GM23338 (cell line): ENCODE results near the gene BARHL2. TPM values are rescaled to one million over a fixed set of nuclear protein-coding genes. Genes with fewer than 3 reads are reported as not detected.

ENCODE experiments used
- ATAC-seq: fragments of 200-7000 bp; cut with Tn5 transposase; 3 replicates; pipeline ENCODE4 v1.9.1; 2020
- DNase-seq: peaks from one replicate; pipeline ENCODE4 v3.0.0-alpha.2; 2015; ENCODE audit warnings: low spot score
- H2AFZ ChIP-seq: fragments of 200-600 bp; sonication (generic); 2 replicates; pipeline ENCODE4 v1.8.0; 2016; ENCODE audit warnings: antibody characterized with exemption, mild to moderate bottlenecking, moderate library complexity
- H3F3A ChIP-seq: fragments of 200-600 bp; sonication (generic); replicated peaks from 2 replicates; pipeline ENCODE4 v1.8.0; 2017; ENCODE audit warnings: antibody characterized with exemption, mixed run types, low read depth
- H3K27ac ChIP-seq: fragments of 200-600 bp; sonication (generic); 2 replicates; pipeline ENCODE4 v1.6.1; 2016; ENCODE audit warnings: low read depth
- H3K27me3 ChIP-seq: fragments of 200-600 bp; sonication (generic); 2 replicates; pipeline ENCODE4 v1.8.0; 2016; ENCODE audit warnings: mild to moderate bottlenecking, mixed run types, moderate library complexity; ENCODE audit not compliant: insufficient read depth
- H3K36me3 ChIP-seq: fragments of 200-600 bp; sonication (generic); 2 replicates; pipeline ENCODE4 v1.8.0; 2016; ENCODE audit warnings: mild to moderate bottlenecking; ENCODE audit not compliant: insufficient read depth
- H3K4me1 ChIP-seq: fragments of 200-600 bp; sonication (generic); 2 replicates; pipeline ENCODE4 v1.8.0; 2016; ENCODE audit warnings: mild to moderate bottlenecking, moderate library complexity; ENCODE audit not compliant: insufficient read depth
- H3K4me2 ChIP-seq: fragments of 200-600 bp; sonication (generic); 2 replicates; pipeline ENCODE4 v1.7.1; 2017; ENCODE audit warnings: mixed run types
- H3K4me3 ChIP-seq: fragments of 200-600 bp; sonication (generic); 2 replicates; pipeline ENCODE4 v1.6.1; 2016; ENCODE audit warnings: mixed run types
- H3K79me2 ChIP-seq: fragments of 200-600 bp; sonication (generic); replicated peaks from 2 replicates; pipeline ENCODE4 v1.8.0; 2017; ENCODE audit warnings: mild to moderate bottlenecking; ENCODE audit not compliant: insufficient read depth
- H3K9me2 ChIP-seq: fragments of 200-600 bp; sonication (generic); 2 replicates; pipeline ENCODE4 v1.8.0; 2017; ENCODE audit not compliant: insufficient read depth
- H4K20me1 ChIP-seq: fragments of 200-600 bp; sonication (generic); replicated peaks from 2 replicates; pipeline ENCODE4 v1.8.0; 2017; ENCODE audit warnings: mild to moderate bottlenecking; ENCODE audit not compliant: insufficient read depth
- H3K27ac Mint-ChIP-seq: 2 replicates; pipeline ENCODE4 v1.8.0; 2020; ENCODE audit warnings: inconsistent platforms, mild to moderate bottlenecking, moderate library complexity, mixed read lengths
- H3K27me3 Mint-ChIP-seq: 3 replicates; pipeline ENCODE4 v1.8.0; 2022; ENCODE audit warnings: low read depth, mild to moderate bottlenecking, moderate library complexity, mixed read lengths, inconsistent platforms; ENCODE audit not compliant: insufficient read depth, poor library complexity
- H3K36me3 Mint-ChIP-seq: 3 replicates; pipeline ENCODE4 v1.8.0; 2021; ENCODE audit warnings: low read depth, mild to moderate bottlenecking, inconsistent platforms, moderate library complexity, mixed read lengths
- H3K4me1 Mint-ChIP-seq: 3 replicates; pipeline ENCODE4 v1.8.0; 2020; ENCODE audit warnings: mild to moderate bottlenecking, inconsistent platforms, mixed read lengths
- H3K4me3 Mint-ChIP-seq: 3 replicates; pipeline ENCODE4 v1.8.0; 2021; ENCODE audit warnings: moderate library complexity, mild to moderate bottlenecking, inconsistent platforms, mixed read lengths
- H3K9me3 Mint-ChIP-seq: 3 replicates; pipeline ENCODE4 v1.8.0; 2020; ENCODE audit warnings: moderate library complexity, mild to moderate bottlenecking, inconsistent platforms, mixed read lengths
- CTCF ChIP-seq, 2 experiments: fragments of 200-600 bp in 1 of 2; sonication (generic) in 1 of 2; conservative IDR thresholded peaks; 2 replicates each; pipeline versions ENCODE4 v1.5.1 to v1.6.1; 2016 to 2017; ENCODE audit warnings: antibody characterized with exemption in 2 of 2, low read depth in 2 of 2, mild to moderate bottlenecking in 2 of 2, moderate library complexity in 1 of 2
- ETS1 ChIP-seq: IDR thresholded peaks from 2 replicates; pipeline ENCODE4 v1.6.1; 2016; ENCODE audit warnings: antibody characterized with exemption
- EZH2 ChIP-seq: fragments of 200-600 bp; sonication (generic); IDR thresholded peaks from one replicate; pipeline ENCODE4 v1.8.0; 2017; ENCODE audit warnings: antibody characterized with exemption, mild to moderate bottlenecking, low read depth; ENCODE audit not compliant: unreplicated experiment
- EZH2phosphoT487 ChIP-seq: fragments of 200-600 bp; sonication (generic); IDR thresholded peaks from one replicate; pipeline ENCODE4 v1.8.1; 2018; ENCODE audit warnings: antibody characterized with exemption; ENCODE audit not compliant: unreplicated experiment
- polyA plus RNA-seq: library from polyadenylated mRNA; unstranded; fragments of >200 nt; fragmentation: Nextera tagmentation; extraction: Ambion mirVana; gene quantifications from 2 replicates; pipeline ENCODE4 v1.2.1, GENCODE V29; 2016
- total RNA-seq: library from RNA; depleted of rRNA; stranded (reverse); fragments of >200 nt; shearing (Covaris generic); gene quantifications from 2 replicates; pipeline ENCODE4 v1.2.3, GENCODE V29; 2014

The BARHL2 gene
- total and polyA plus RNA-seq, 2 experiments from 2014 or later: not detected

DNA sequence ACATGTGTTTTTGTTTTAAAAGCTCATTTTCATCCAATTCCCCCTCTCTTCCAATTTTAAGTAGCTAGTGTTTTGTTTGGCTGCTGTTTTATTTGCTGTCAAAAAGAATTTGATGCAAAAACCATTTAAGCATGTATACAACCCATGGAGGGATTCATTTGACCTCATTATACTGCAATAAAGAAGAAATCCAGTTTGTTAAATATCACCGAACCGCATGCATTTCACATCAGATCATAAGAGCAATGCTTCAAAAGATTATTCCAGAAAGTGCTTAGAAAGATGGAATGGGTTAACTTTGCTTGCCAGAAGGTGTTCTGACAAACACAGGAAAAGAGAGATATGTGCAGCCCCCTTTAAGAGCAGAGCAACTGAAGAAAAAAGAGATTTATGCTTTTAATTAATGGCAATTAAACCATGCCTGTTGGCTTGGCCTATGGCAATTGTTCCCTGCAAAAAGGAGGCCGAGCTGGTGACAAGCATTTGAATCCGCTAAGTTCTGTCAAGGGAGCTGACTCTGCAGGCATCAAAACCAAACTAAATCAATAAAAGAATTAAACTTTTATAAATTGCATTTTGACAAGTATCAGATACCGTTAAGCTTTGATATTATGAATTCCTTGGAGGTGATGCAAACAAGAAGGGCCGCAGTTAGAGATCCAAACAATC, 14.4 kb upstream of the BARHL2 start:
- Histone ChIP-seq H3K79me2 (no peaks in the 10 kb centered on the region), H3K27ac (no peak overlapping the region), H2AFZ (no peak overlapping the region), H3K9me2 (no peaks in the 10 kb centered on the region), H3K27me3 (peaks cover 97% of the 10 kb centered on the region), H3K36me3 (no peaks in the 10 kb centered on the region), H3K4me2 (peak overlapping the region; percentile 83), H3F3A (peaks cover 23% of the 10 kb centered on the region), H3K4me3 (0 out of 2 replicates have a peak overlapping the region, but pooled peaks have one; percentile 52), H3K4me1 (peaks cover 36% of the 10 kb centered on the region), H4K20me1 (peaks cover 22% of the 10 kb centered on the region; the same call in 1 of the 2 replicates)
- peak overlapping the region; percentile 70; the same call in 2 of the 3 replicates for H3K4me3 Mint-ChIP-seq
- H3K27ac Mint-ChIP-seq: no peak overlapping the region
- DNase-seq: no peak
- TF ChIP-seq EZH2phosphoT487 (no peak), ETS1 (no peak), EZH2 (peak; percentile 44)
- no peaks in the 10 kb centered on the region for H3K9me3 Mint-ChIP-seq
- ATAC-seq: no peak
- no peaks in the 10 kb centered on the region for H3K36me3 Mint-ChIP-seq
- H3K27me3 Mint-ChIP-seq: peaks cover 77% of the 10 kb centered on the region
- peaks cover 35% of the 10 kb centered on the region for H3K4me1 Mint-ChIP-seq

GRCh38 chr1:90730243-90731022, 13.3 kb upstream of the BARHL2 start:
- H3K27me3 Mint-ChIP-seq: peaks cover 87% of the 10 kb centered on the region

More at GRCh38 chr1:90730243-90731022, 13.3 kb upstream of the BARHL2 start:
- H3F3A ChIP-seq: peaks cover 28% of the 10 kb centered on the region
- TF ChIP-seq CTCF (conservative IDR thresholded peaks at IDR 0.05; ENCODE audit: low read depth in 2 of 2) (no peak), EZH2phosphoT487 (peak; percentile 57), ETS1 (no peak), EZH2 (peak; percentile 81)
- no peaks in the 10 kb centered on the region for H3K9me2 ChIP-seq
- Mint-ChIP-seq H3K27ac (no peak overlapping the region), H3K36me3 (no peaks in the 10 kb centered on the region; the same call in 2 of the 3 replicates), H3K4me1 (peaks cover 46% of the 10 kb centered on the region), H3K4me3 (peak overlapping the region; percentile 70), H3K9me3 (no peaks in the 10 kb centered on the region)
- H3K4me3 ChIP-seq: peak overlapping the region; percentile 52
- H3K4me1 ChIP-seq: peaks cover 44% of the 10 kb centered on the region
- peak overlapping the region; percentile 83 for H3K4me2 ChIP-seq
- no peak overlapping the region for H2AFZ ChIP-seq
- no peaks in the 10 kb centered on the region for H3K79me2 ChIP-seq
- DNase-seq (peak; percentile 52), ATAC-seq (peak; percentile 11)
- H3K27me3 ChIP-seq: peaks cover 100% of the 10 kb centered on the region
- H3K36me3 ChIP-seq: no peaks in the 10 kb centered on the region
- H4K20me1 ChIP-seq: peaks cover 22% of the 10 kb centered on the region; the same call in 1 of the 2 replicates
- H3K27ac ChIP-seq: no peak overlapping the region
